ENCODE results near the gene SLC41A1. TPM values are rescaled to one million over a fixed set of nuclear protein-coding genes. Genes with fewer than 3 reads are reported as not detected.

Gene SLC41A1
- total and polyA plus RNA-seq, 9 of the 15 experiments (the other 6 are each of a cell fraction or from before 2014, with no cell fraction given): 4.1 to 29.3 (median 11.4) TPM

GRCh38 chr1:205775015-205775716 is 37.8 kb downstream of the SLC41A1 start, which contains the start of gene RAB29 (continued):
- 0 out of 2 replicates have a peak, but pooled peaks have one; percentile 44 for TF ChIP-seq GATAD2A (IDR thresholded peaks at IDR 0.05)
- peak; percentile 86 for TF ChIP-seq MYC (IDR thresholded peaks at IDR 0.05; ENCODE audit: low read depth, low read length)
- TF ChIP-seq MYC (CRISPR knock-in tag; IDR thresholded peaks at IDR 0.05; ENCODE audit: borderline replicate concordance, low read depth): peak; percentile 54; the same call in 1 of the 2 replicates
- TF ChIP-seq FOXK1 (CRISPR knock-in tag; IDR thresholded peaks at IDR 0.05; ENCODE audit: borderline replicate concordance): no peak
- no peak for TF ChIP-seq CBFA2T3 (IDR thresholded peaks at IDR 0.05)
- no peak for TF ChIP-seq ID3 (CRISPR knock-in tag; IDR thresholded peaks at IDR 0.05)
- 0 out of 2 replicates have a peak, but pooled peaks have one; percentile 46 for TF ChIP-seq ID3 (tag; IDR thresholded peaks at IDR 0.05)
- no peak for TF ChIP-seq POLR3A (IDR thresholded peaks at IDR 0.05; ENCODE audit: borderline replicate concordance, extremely low read depth, insufficient read depth, insufficient read length)
- TF ChIP-seq KLF1 (tag; IDR thresholded peaks at IDR 0.05): no peak
- TF ChIP-seq ZNF134 (CRISPR knock-in tag; conservative IDR thresholded peaks at IDR 0.05): 0 out of 2 replicates have a peak, but pooled peaks have one; percentile 8
- TF ChIP-seq ZBTB1 (CRISPR knock-in tag; IDR thresholded peaks at IDR 0.05; ENCODE audit: borderline replicate concordance, low read depth): no peak
- TF ChIP-seq NR3C1 (CRISPR knock-in tag; IDR thresholded peaks at IDR 0.05): no peak
- TF ChIP-seq ELK3 (CRISPR knock-in tag; IDR thresholded peaks at IDR 0.05): no peak
- TF ChIP-seq NR2C2 (CRISPR knock-in tag; IDR thresholded peaks at IDR 0.05): no peak
- TF ChIP-seq NR2C2 (tag; IDR thresholded peaks at IDR 0.05): peak; percentile 82
- peak; percentile 54 for TF ChIP-seq ATF7 (IDR thresholded peaks at IDR 0.05)
- TF ChIP-seq LCOR (CRISPR knock-in tag; IDR thresholded peaks at IDR 0.05): peak; percentile 69; the same call in 1 of the 2 replicates
- peak; percentile 96 for TF ChIP-seq MITF (IDR thresholded peaks at IDR 0.05)
- peak; percentile 76 for TF ChIP-seq ZBTB17 (CRISPR knock-in tag; IDR thresholded peaks at IDR 0.05)
- peak in 1 of 2 experiments; percentile 73; a peak in 1 of 3 replicates for TF ChIP-seq CBX3 (IDR thresholded peaks at IDR 0.05; ENCODE audit: borderline replicate concordance in 1 of 2, low read length in 2 of 2)
- TF ChIP-seq ETV1 (tag; conservative IDR thresholded peaks at IDR 0.05; ENCODE audit: low read depth): no peak
- no peak for TF ChIP-seq ZC3H8 (IDR thresholded peaks at IDR 0.05)
- TF ChIP-seq BMI1 (IDR thresholded peaks at IDR 0.05; ENCODE audit: low read length): no peak
- TF ChIP-seq FUS (optimal IDR thresholded peaks at IDR 0.05; ENCODE audit: low read depth, low read length): no peak

Data from K562 (cell line).